Measurements from ENCODE around the gene CCDC150.

DNA sequence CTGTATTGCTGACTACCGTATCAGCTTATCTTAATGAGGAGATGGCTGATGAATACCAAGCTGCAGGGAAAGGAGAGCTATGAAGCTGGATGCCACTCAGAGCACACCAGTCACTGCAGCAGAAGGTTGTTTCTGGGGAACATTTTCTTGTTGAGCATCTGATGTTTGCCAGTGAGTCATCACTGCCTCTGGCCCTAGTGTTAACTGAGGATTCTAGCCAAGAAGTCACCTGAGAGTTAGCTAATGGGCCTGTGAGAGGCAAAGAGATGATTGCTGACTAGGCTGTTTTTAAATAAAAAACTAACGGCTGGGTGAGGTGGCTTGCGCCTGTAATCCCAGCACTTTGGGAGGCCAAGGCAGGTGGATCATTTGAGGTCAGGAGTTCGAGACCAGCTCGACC is 37.9 kb downstream of the CCDC150 start:
- TF ChIP-seq, protein P1, sequence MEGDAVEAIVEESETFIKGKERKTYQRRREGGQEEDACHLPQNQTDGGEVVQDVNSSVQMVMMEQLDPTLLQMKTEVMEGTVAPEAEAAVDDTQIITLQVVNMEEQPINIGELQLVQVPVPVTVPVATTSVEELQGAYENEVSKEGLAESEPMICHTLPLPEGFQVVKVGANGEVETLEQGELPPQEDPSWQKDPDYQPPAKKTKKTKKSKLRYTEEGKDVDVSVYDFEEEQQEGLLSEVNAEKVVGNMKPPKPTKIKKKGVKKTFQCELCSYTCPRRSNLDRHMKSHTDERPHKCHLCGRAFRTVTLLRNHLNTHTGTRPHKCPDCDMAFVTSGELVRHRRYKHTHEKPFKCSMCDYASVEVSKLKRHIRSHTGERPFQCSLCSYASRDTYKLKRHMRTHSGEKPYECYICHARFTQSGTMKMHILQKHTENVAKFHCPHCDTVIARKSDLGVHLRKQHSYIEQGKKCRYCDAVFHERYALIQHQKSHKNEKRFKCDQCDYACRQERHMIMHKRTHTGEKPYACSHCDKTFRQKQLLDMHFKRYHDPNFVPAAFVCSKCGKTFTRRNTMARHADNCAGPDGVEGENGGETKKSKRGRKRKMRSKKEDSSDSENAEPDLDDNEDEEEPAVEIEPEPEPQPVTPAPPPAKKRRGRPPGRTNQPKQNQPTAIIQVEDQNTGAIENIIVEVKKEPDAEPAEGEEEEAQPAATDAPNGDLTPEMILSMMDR (IDR thresholded peaks at IDR 0.05; ENCODE audit: low read depth, low read length, poor library complexity, severe bottlenecking): no peak
- no peak for TF ChIP-seq EZH2phosphoT487 (IDR thresholded peaks at IDR 0.05; ENCODE audit: borderline replicate concordance, low read length)

Data from DOHH2 (cell line).